A172 (cell line): ENCODE results near the gene OS9. TPM values are rescaled to one million over a fixed set of nuclear protein-coding genes. Genes with fewer than 3 reads are reported as not detected.

ENCODE experiments used
- DNase-seq: peaks from one replicate; pipeline ENCODE4 v3.0.0-alpha.2; 2015; ENCODE audit warnings: low spot score
- total RNA-seq: library from RNA; depleted of rRNA; stranded (reverse); fragments of >200 nt; shearing (Covaris generic); gene quantifications from 2 replicates; pipeline ENCODE4 v1.2.3, GENCODE V29; 2014; rRNA removed

The OS9 gene
- total RNA-seq, 1 experiment from 2014 or later: 103 TPM

DNA sequence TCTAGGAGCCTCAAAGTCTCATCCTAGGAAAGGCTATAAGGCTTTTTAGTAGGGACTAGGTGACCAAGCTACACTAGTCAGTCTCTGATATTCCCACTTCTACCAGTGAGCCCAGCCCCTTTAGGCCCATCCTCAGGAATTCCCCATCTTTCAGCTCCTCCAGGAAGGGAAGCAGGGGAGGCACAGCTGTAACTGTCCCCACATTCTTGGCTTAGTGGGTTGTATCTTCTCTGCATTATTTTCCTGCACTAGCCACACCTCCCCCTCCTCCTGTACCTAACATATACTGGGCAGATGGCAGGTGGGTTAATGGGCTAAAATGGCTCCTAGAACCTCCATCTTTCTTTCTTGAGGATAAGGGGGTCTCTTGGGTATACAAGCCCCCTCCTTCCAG, 73.4 kb downstream of the OS9 start:
- no peak for DNase-seq

DNA sequence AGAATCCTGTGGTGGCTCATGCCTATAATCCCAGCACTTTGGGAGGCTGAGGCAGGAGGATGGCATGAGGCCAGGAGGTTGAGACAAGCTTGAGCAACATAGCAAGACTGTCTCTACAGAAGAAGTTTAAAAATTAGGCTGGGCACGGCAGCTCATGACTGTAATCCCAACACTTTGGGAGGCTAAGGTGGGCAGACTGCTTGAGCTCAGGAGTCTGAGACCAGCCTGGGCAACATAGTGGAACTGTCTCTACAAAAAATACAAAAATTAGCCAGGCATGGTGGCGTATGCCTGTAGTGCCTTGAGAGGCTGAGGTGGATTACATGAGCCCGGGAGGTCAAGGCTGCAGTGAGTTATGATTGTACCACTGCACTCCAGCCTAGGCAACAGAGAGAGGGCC, 73.9 kb downstream of the OS9 start:
- no peak for DNase-seq

GRCh38 chr12:57769594-57769993, 75.7 kb downstream of the OS9 start:
- DNase-seq: no peak

DNA sequence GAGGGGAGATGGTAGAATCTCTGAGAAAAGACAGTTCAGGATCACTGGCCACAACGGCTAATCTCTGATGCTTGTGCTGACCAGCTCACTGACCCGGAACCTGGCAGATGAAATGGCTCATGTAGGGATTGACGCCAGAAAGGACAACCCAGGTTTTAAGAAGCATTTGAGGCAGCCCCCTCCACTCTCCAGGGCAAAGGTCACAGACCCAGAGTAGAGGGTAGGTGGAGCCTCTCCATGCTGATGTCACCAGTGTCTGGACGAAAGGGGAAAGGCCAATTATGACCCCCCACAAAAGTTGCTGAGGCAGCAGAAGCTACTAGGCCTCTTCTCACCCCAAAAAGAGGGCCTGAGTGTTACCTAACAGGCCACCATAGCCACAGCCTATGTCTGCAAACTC, 76.8 kb downstream of the OS9 start:
- no peak for DNase-seq

Other genes starting within 250 kb of the OS9 start
- gene INHBE, start 238.8 kb upstream of the OS9 start, total RNA-seq: 0.14 and 0.17 TPM in 2 replicates
- 0.19 and 4.1 TPM in 2 replicates for gene GLI1, start 234.3 kb upstream of the OS9 start, total RNA-seq
- gene ARHGAP9, start 214.3 kb upstream of the OS9 start, total RNA-seq: 0.43 and 0.79 TPM in 2 replicates
- 86.0 and 319 TPM in 2 replicates for gene MARS1, start 206.1 kb upstream of the OS9 start, total RNA-seq
- 45.3 and 46.9 TPM in 2 replicates for gene DDIT3, start 173.6 kb upstream of the OS9 start, total RNA-seq
- 2.3 and 11.8 TPM in 2 replicates for gene MBD6, start 171.3 kb upstream of the OS9 start, total RNA-seq
- 133 and 149 TPM in 2 replicates for gene DCTN2, start 146.9 kb upstream of the OS9 start, total RNA-seq
- gene KIF5A, start 144.1 kb upstream of the OS9 start, total RNA-seq: 0.36 and 0.67 TPM in 2 replicates
- gene PIP4K2C, start 102.9 kb upstream of the OS9 start, total RNA-seq: 42.5 and 54.0 TPM in 2 replicates
- gene DTX3, start 89.3 kb upstream of the OS9 start, total RNA-seq: 13.6 and 21.3 TPM in 2 replicates
- 20.6 and 23.0 TPM in 2 replicates for gene ARHGEF25, start 82.7 kb upstream of the OS9 start, total RNA-seq
- 61.9 and 82.6 TPM in 2 replicates for gene B4GALNT1, start 60.9 kb upstream of the OS9 start, total RNA-seq
- 0.02 and 0.55 TPM in 2 replicates for gene AGAP2, start 44.6 kb downstream of the OS9 start, total RNA-seq
- 31.2 and 33.3 TPM in 2 replicates for gene TSPAN31, start 50.9 kb downstream of the OS9 start, total RNA-seq
- gene CDK4, start 58.2 kb downstream of the OS9 start, total RNA-seq: 300 and 506 TPM in 2 replicates
- 10.5 and 12.9 TPM in 2 replicates for gene MARCHF9, start 61.0 kb downstream of the OS9 start, total RNA-seq
- 0.90 and 2.1 TPM in 2 replicates for gene CYP27B1, start 72.9 kb downstream of the OS9 start, total RNA-seq
- 4.3 and 5.1 TPM in 2 replicates for gene METTL1, start 78.0 kb downstream of the OS9 start, total RNA-seq
- gene EEF1AKMT3, start 78.5 kb downstream of the OS9 start, total RNA-seq: 3.3 and 7.8 TPM in 2 replicates
- gene TSFM, start 88.7 kb downstream of the OS9 start, total RNA-seq: 51.0 and 54.8 TPM in 2 replicates
- gene AVIL, start 124.6 kb downstream of the OS9 start, total RNA-seq: 0.41 and 0.98 TPM in 2 replicates
- gene CTDSP2, start 152.6 kb downstream of the OS9 start, total RNA-seq: 26.9 and 27.5 TPM in 2 replicates
- 15.7 and 17.7 TPM in 2 replicates for gene ATP23, start 247.4 kb downstream of the OS9 start, total RNA-seq